B cell (primary cell): ENCODE measurements around the gene PTCD2. TPM values are rescaled to one million over a fixed set of nuclear protein-coding genes. Genes with fewer than 3 reads are reported as not detected.
"Not testable (repeated sequence)": the region's sequence is repeated elsewhere in the genome, so short reads cannot be mapped to it uniquely, and the experiment has no call there.

Source experiments
- ATAC-seq: fragments of 200-7000 bp; cut with Tn5 transposase; one replicate; pipeline ENCODE4 v1.10.0; 2021; ENCODE audit warnings: low read depth, mild to moderate bottlenecking, moderate number of reproducible peaks, moderate library complexity
- CTCF ChIA-PET: fragments of 350-600 bp; sonication (Branson Sonifier 250); formaldehyde crosslinking; loops from one replicate; lab custom pipeline; 2021; ENCODE audit warnings: antibody characterized with exemption, inconsistent platforms; lab: Charles Lee
- POLR2A ChIA-PET: fragments of 350-600 bp; sonication (Branson Sonifier 250); formaldehyde crosslinking; loops from one replicate; lab custom pipeline; 2021; ENCODE audit warnings: antibody characterized with exemption; lab: Charles Lee
- DNase-seq: peaks from one replicate; pipeline ENCODE4 v3.0.0; 2013
- H2AFZ ChIP-seq: 2 replicates; pipeline ENCODE4 v1.6.1; 2012; ENCODE audit warnings: mild to moderate bottlenecking, low read depth, low read length; ENCODE audit not compliant: insufficient read depth, poor library complexity, severe bottlenecking
- H3K27ac ChIP-seq, 2 donors: 1 replicate in 1 of 2; 2 replicates in 1 of 2; pipeline ENCODE4 v1.5.1; 2012 to 2013; ENCODE audit warnings: low read length in 2 of 2, mild to moderate bottlenecking in 2 of 2, moderate library complexity in 1 of 2
- H3K27me3 ChIP-seq, 4 experiments: fragments of 200-600 bp in 1 of 4; sonication (generic) in 1 of 4; replicated peaks in 1 of 4; 1 replicate in 2 of 4; 2 replicates in 2 of 4; pipeline versions ENCODE4 v1.6.1 to v1.7.0; 2013 to 2016; ENCODE audit warnings: low read length in 3 of 4, mild to moderate bottlenecking in 2 of 4, mixed read lengths in 1 of 4, moderate library complexity in 1 of 4; ENCODE audit not compliant: insufficient read depth in 4 of 4, control insufficient read depth in 3 of 4; ENCODE audit errors: control extremely low read depth in 1 of 4
- H3K36me3 ChIP-seq, 2 experiments: replicated peaks in 1 of 2; 1 replicate in 1 of 2; 2 replicates in 1 of 2; pipeline versions ENCODE4 v1.6.1 to v1.7.1; 2013; ENCODE audit warnings: low read length in 1 of 2; ENCODE audit not compliant: insufficient read depth in 2 of 2, control insufficient read depth in 1 of 2; ENCODE audit errors: control extremely low read depth in 1 of 2, extremely low read depth in 1 of 2
- H3K4me1 ChIP-seq, 2 donors: fragments of 200-600 bp in 1 of 2; sonication (generic) in 1 of 2; 1 replicate in 1 of 2; 2 replicates in 1 of 2; pipeline versions ENCODE4 v1.5.1 to v1.6.1; 2013 to 2017; ENCODE audit warnings: low read length in 2 of 2; ENCODE audit not compliant: control insufficient read depth in 2 of 2, insufficient read depth in 2 of 2
- H3K4me2 ChIP-seq: replicated peaks from 2 replicates; pipeline ENCODE3; 2012; ENCODE audit warnings: mild to moderate bottlenecking, low read depth, low read length; ENCODE audit not compliant: poor library complexity, severe bottlenecking
- H3K4me3 ChIP-seq, 5 experiments: fragments of 200-600 bp in 1 of 5; sonication (generic) in 1 of 5; 1 replicate in 3 of 5; 2 replicates in 2 of 5; pipeline versions ENCODE4 v1.5.1 to v1.7.0; 2011 to 2016; ENCODE audit warnings: low read length in 4 of 5, mild to moderate bottlenecking in 4 of 5, low read depth in 2 of 5, control low read depth in 1 of 5, moderate library complexity in 1 of 5; ENCODE audit not compliant: insufficient read depth in 1 of 5; ENCODE audit errors: control extremely low read depth in 1 of 5, extremely low read depth in 1 of 5
- H3K79me2 ChIP-seq: fragments of 200-600 bp; sonication (generic); one replicate; pipeline ENCODE4 v1.6.0; 2016; ENCODE audit warnings: low read length; ENCODE audit not compliant: control insufficient read depth, insufficient read depth
- H3K9ac ChIP-seq: fragments of 200-600 bp; sonication (generic); 2 replicates; pipeline ENCODE4 v1.6.1; 2017; ENCODE audit warnings: mild to moderate bottlenecking, low read length, moderate library complexity
- H3K9me3 ChIP-seq, 3 donors: one replicate each; pipeline versions ENCODE4 v1.6.1 to v1.7.1; 2013; ENCODE audit warnings: low read length in 2 of 3; ENCODE audit not compliant: control insufficient read depth in 2 of 3, insufficient read depth in 1 of 3; ENCODE audit errors: control extremely low read depth in 1 of 3
- H4K20me1 ChIP-seq: 2 replicates; pipeline ENCODE4 v1.6.0; 2012; ENCODE audit warnings: mild to moderate bottlenecking, low read length; ENCODE audit not compliant: insufficient read depth, control insufficient read depth, poor library complexity, severe bottlenecking
- H3K27ac Mint-ChIP-seq: one replicate; pipeline ENCODE4 v1.8.0; 2021; ENCODE audit warnings: mixed read lengths
- H3K27me3 Mint-ChIP-seq: one replicate; pipeline ENCODE4 v1.8.0; 2021; ENCODE audit warnings: mixed read lengths
- H3K4me1 Mint-ChIP-seq: one replicate; pipeline ENCODE4 v1.8.0; 2021; ENCODE audit warnings: mixed read lengths
- H3K4me3 Mint-ChIP-seq: one replicate; pipeline ENCODE4 v1.8.0; 2021; ENCODE audit warnings: mixed read lengths
- H3K9me3 Mint-ChIP-seq: one replicate; pipeline ENCODE4 v1.8.0; 2022; ENCODE audit warnings: mixed read lengths; ENCODE audit not compliant: insufficient read depth
- EZH2 ChIP-seq: IDR thresholded peaks from 2 replicates; pipeline ENCODE4 v1.6.1; 2012; ENCODE audit warnings: borderline replicate concordance, low read depth, mild to moderate bottlenecking, moderate library complexity, low read length; ENCODE audit not compliant: insufficient read depth, poor library complexity, severe bottlenecking
- WGBS: methylation state at CpG from one replicate; pipeline ENCODE4 v1.1.5; 2013; ENCODE audit warnings: missing lambda C conversion rate; ENCODE audit not compliant: insufficient coverage; 5-methylcytosine and 5-hydroxymethylcytosine counted together
- intact Hi-C: fragments of 100-400 bp; cut with micrococcal nuclease; formaldehyde crosslinking; loops from one replicate; pipeline ENCODE4 v1.10.0; 2022
- polyA plus RNA-seq: library from polyadenylated mRNA; depleted of rRNA; stranded (reverse); fragments of >200 nt; gene quantifications from 2 replicates; pipeline ENCODE4 v1.2.3, GENCODE V29; 2012
- total RNA-seq, 2 donors: library from RNA; stranded (reverse); fragments of 120-200 nt in 1 of 2; gene quantifications; 1 replicate in 1 of 2; 2 replicates in 1 of 2; pipeline versions ENCODE4 v1.2.3 to v1.2.4, GENCODE V29; 2013 to 2022
- TF ChIP-seq, protein P1 (sequence below): fragments of 200-600 bp; IDR thresholded peaks from one replicate; pipeline ENCODE4 v1.8.0; 2022; ENCODE audit warnings: antibody characterized with exemption, mild to moderate bottlenecking

Gene PTCD2
- total and polyA plus RNA-seq, 2 donors (not counting 1 experiment from before 2014, with no cell fraction given) = 3.7 to 10.5 TPM

DNA sequence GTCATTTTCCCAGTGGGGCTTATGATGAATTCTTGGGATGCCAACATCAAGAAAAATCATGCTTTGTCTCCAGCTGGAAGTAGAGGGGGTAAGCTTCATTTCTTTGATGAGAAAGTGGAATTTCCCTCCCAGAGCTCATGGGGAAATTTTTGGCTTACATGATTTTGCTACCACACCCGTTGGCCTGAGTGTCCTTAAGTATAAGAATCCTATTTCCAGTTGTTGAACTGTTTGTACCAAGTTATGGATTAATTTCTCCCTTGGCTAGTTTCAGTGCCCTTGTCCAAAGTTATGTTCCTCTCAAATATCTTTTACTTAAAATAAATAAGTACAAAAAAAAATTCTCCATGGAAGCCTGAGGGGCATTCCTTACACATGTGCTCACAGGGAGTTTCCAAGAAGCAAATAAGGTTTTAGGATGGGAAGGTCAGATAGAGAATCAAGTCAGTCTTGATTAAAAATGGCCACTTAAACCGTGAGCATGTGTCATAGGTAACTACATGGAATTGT lies 82.3 kb downstream of the PTCD2 start:
- TF ChIP-seq, protein P1, sequence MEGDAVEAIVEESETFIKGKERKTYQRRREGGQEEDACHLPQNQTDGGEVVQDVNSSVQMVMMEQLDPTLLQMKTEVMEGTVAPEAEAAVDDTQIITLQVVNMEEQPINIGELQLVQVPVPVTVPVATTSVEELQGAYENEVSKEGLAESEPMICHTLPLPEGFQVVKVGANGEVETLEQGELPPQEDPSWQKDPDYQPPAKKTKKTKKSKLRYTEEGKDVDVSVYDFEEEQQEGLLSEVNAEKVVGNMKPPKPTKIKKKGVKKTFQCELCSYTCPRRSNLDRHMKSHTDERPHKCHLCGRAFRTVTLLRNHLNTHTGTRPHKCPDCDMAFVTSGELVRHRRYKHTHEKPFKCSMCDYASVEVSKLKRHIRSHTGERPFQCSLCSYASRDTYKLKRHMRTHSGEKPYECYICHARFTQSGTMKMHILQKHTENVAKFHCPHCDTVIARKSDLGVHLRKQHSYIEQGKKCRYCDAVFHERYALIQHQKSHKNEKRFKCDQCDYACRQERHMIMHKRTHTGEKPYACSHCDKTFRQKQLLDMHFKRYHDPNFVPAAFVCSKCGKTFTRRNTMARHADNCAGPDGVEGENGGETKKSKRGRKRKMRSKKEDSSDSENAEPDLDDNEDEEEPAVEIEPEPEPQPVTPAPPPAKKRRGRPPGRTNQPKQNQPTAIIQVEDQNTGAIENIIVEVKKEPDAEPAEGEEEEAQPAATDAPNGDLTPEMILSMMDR = no peak
- no peak for TF ChIP-seq EZH2
- no peaks in the 10 kb centered on the region for H3K36me3 ChIP-seq
- intact Hi-C loops = no loop called here
- WGBS = no CpG with 5 or more reads among the region's 2 CpGs
- no peak for DNase-seq
- peaks cover 4 to 16% (median 15%) of the 10 kb centered on the region in 3 donors for H3K9me3 ChIP-seq
- POLR2A ChIA-PET = no interaction called here
- CTCF ChIA-PET = interaction anchor here (0.7 to 1.9 kb wide), 3 partner anchors 15 to 122 kb away, joined by 3 to 9 read pairs (median 3); no protein-coding TSS in a partner anchor
- H3K27ac Mint-ChIP-seq = no peak overlapping the region
- no peak overlapping the region for H3K27ac ChIP-seq
- H3K9ac ChIP-seq = no peak overlapping the region
- ATAC-seq = no peak
- H2AFZ ChIP-seq = no peak overlapping the region
- no peak overlapping the region for H3K4me3 ChIP-seq
- no peaks in the 10 kb centered on the region for H3K4me1 Mint-ChIP-seq
- no peaks in the 10 kb centered on the region for H3K79me2 ChIP-seq
- H3K9me3 Mint-ChIP-seq = peaks cover 12% of the 10 kb centered on the region
- H3K4me2 ChIP-seq = no peak overlapping the region
- no peak overlapping the region for H3K4me3 Mint-ChIP-seq
- H3K4me1 ChIP-seq = no peaks in the 10 kb centered on the region
- peaks cover 0 to 5% (median 0%) of the 10 kb centered on the region in 4 experiments for H3K27me3 ChIP-seq
- peaks cover 15% of the 10 kb centered on the region for H3K27me3 Mint-ChIP-seq
- no peaks in the 10 kb centered on the region for H4K20me1 ChIP-seq

DNA sequence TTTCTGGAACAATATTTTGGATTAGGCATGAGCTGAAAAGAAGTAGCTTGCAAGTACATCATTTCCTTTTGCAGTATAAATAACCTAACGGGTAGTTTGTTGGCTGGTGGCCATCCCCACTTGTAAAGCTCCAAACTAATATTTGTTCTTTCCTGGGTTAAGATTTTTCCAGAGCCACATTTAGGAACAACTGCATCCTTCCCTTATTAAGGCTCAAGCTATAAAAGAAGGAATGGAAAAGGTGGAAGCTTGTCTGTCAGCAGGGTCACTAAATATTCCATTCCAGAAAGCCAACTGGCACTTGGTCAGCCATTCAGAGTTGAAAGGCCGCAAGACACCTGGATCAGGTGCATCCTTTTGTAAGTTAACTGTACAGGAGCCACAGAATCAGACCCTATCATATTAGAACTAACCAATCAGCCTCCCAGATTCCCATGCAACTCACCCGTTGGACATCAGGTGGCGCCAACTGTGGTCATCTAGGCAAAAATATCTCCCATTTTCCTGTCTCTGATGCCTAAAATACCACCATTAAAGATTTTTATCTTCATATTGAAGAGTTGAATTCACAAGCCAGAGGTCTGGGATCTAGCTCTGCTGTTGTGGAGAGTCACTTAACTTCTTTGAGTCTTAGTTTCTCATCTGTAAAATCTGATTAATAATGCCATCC lies 82.9 kb downstream of the PTCD2 start:
- Histone ChIP-seq H3K9me3 (peaks cover 4 to 16% (median 15%) of the 10 kb centered on the region in 3 donors), H4K20me1 (no peaks in the 10 kb centered on the region), H3K36me3 (no peaks in the 10 kb centered on the region), H3K4me1 (no peaks in the 10 kb centered on the region), H3K9ac (no peak overlapping the region), H3K27me3 (peaks cover 0 to 5% (median 0%) of the 10 kb centered on the region in 4 experiments), H3K4me2 (no peak overlapping the region), H3K79me2 (no peaks in the 10 kb centered on the region), H3K4me3 (no peak overlapping the region), H2AFZ (no peak overlapping the region), H3K27ac (no peak overlapping the region)
- H3K9me3 Mint-ChIP-seq = peaks cover 12% of the 10 kb centered on the region
- ChIA-PET CTCF (interaction anchor here (0.7 to 1.9 kb wide), 3 partner anchors 16 to 122 kb away, joined by 3 to 9 read pairs (median 3); no protein-coding TSS in a partner anchor), POLR2A (no interaction called here)
- no peak overlapping the region for H3K27ac Mint-ChIP-seq
- H3K27me3 Mint-ChIP-seq = peaks cover 15% of the 10 kb centered on the region
- intact Hi-C loops = no loop called here
- DNase-seq = no peak
- no peak for TF ChIP-seq EZH2
- TF ChIP-seq, protein P1 = peak; percentile 42
- no peak for ATAC-seq
- 74% methylated on average over 3 of the region's 4 CpGs for WGBS
- no peaks in the 10 kb centered on the region for H3K4me1 Mint-ChIP-seq
- H3K4me3 Mint-ChIP-seq = no peak overlapping the region

- H3K4me2 ChIP-seq, DNase-seq, intact Hi-C loops, H3K4me1 ChIP-seq, H3K27ac Mint-ChIP-seq, POLR2A ChIA-PET, H3K9ac ChIP-seq, H3K4me1 Mint-ChIP-seq, H4K20me1 ChIP-seq, H3K36me3 ChIP-seq, CTCF ChIA-PET, H3K79me2 ChIP-seq, H3K27me3 ChIP-seq, ATAC-seq, H3K4me3 ChIP-seq, H3K4me3 Mint-ChIP-seq, H2AFZ ChIP-seq, H3K27ac ChIP-seq: not testable (repeated sequence)
- peaks cover 4 to 16% (median 15%) of the 10 kb centered on the region in 3 donors for H3K9me3 ChIP-seq
- Mint-ChIP-seq H3K27me3 (peaks cover 15% of the 10 kb centered on the region), H3K9me3 (peaks cover 12% of the 10 kb centered on the region)
- 100% methylated on average over 3 of the region's 3 CpGs for WGBS
These were observed 84.6 kb downstream of the PTCD2 start for GRCh38 chr5:72404771-72405170.
